Chondrocyte (in vitro differentiated cells): ENCODE measurements around the gene RPL6. TPM values are rescaled to one million over a fixed set of nuclear protein-coding genes. Genes with fewer than 3 reads are reported as not detected.

ENCODE experiments used
- DNase-seq: peaks from one replicate; pipeline ENCODE4 v3.0.0; 2021; ENCODE audit warnings: mixed read lengths, low spot score
- H3K27ac Mint-ChIP-seq: one replicate; pipeline ENCODE4 v1.8.0; 2021; ENCODE audit warnings: mild to moderate bottlenecking, moderate library complexity, mixed read lengths; ENCODE audit not compliant: unreplicated experiment
- H3K27me3 Mint-ChIP-seq: 2 replicates; pipeline ENCODE4 v1.8.0; 2021; ENCODE audit warnings: low read depth, mixed read lengths
- H3K36me3 Mint-ChIP-seq: 2 replicates; pipeline ENCODE4 v1.8.0; 2021; ENCODE audit warnings: low read depth, mixed read lengths
- H3K4me1 Mint-ChIP-seq: 2 replicates; pipeline ENCODE4 v1.8.0; 2021; ENCODE audit warnings: low read depth, mild to moderate bottlenecking, mixed read lengths
- H3K4me3 Mint-ChIP-seq: one replicate; pipeline ENCODE4 v1.8.0; 2021; ENCODE audit warnings: mild to moderate bottlenecking, moderate library complexity, mixed read lengths; ENCODE audit not compliant: unreplicated experiment
- H3K9me3 Mint-ChIP-seq: 2 replicates; pipeline ENCODE4 v1.8.0; 2021; ENCODE audit warnings: low read depth, mixed read lengths
- CTCF ChIP-seq: fragments of 200-600 bp; sonication (generic); IDR thresholded peaks from 2 replicates; pipeline ENCODE4 v1.5.0; 2021; ENCODE audit warnings: antibody characterized with exemption, mild to moderate bottlenecking, moderate library complexity
- total RNA-seq: library from RNA; stranded (reverse); gene quantifications from 3 replicates; pipeline ENCODE4 v1.2.1, GENCODE V29; 2021

The RPL6 gene
- total RNA-seq, 1 donor from 2014 or later: 896 TPM

GRCh38 chr12:112381883-112382796 lies 27.3 kb downstream of the RPL6 start, which contains the start of gene HECTD4:
TSS of gene HECTD4 (minus strand) at chr12:112382431. CDS start at chr12:112382128, 303 bp downstream.
- Mint-ChIP-seq H3K27ac (peak within 1 kb of the TSS; percentile 92), H3K36me3 (no peaks in the 10 kb centered on the region), H3K9me3 (no peaks in the 10 kb centered on the region), H3K4me3 (peak within 1 kb of the TSS; percentile 87), H3K4me1 (peaks cover 22% of the 10 kb centered on the region), H3K27me3 (no peaks in the 10 kb centered on the region)
- DNase-seq: peak; percentile 97
- TF ChIP-seq CTCF: no peak

- peak overlapping the region; percentile 92 for H3K27ac Mint-ChIP-seq
- no peaks in the 10 kb centered on the region for H3K36me3 Mint-ChIP-seq
- H3K4me3 Mint-ChIP-seq: peak overlapping the region; percentile 87
- no peak for TF ChIP-seq CTCF
- no peaks in the 10 kb centered on the region for H3K9me3 Mint-ChIP-seq
- no peaks in the 10 kb centered on the region for H3K27me3 Mint-ChIP-seq
- H3K4me1 Mint-ChIP-seq: peaks cover 26% of the 10 kb centered on the region
- DNase-seq: no peak
These were observed 28.0 kb downstream of the RPL6 start for GRCh38 chr12:112381406-112381882.

- no peak for DNase-seq
- peak overlapping the region; percentile 87 for H3K4me3 Mint-ChIP-seq
- no peaks in the 10 kb centered on the region for H3K36me3 Mint-ChIP-seq
- peak overlapping the region; percentile 92 for H3K27ac Mint-ChIP-seq
- H3K9me3 Mint-ChIP-seq: no peaks in the 10 kb centered on the region
- H3K4me1 Mint-ChIP-seq: peaks cover 27% of the 10 kb centered on the region
- H3K27me3 Mint-ChIP-seq: no peaks in the 10 kb centered on the region
- TF ChIP-seq CTCF: no peak
These were observed 28.6 kb downstream of the RPL6 start for GRCh38 chr12:112380663-112381405.

- H3K9me3 Mint-ChIP-seq: peaks cover 5% of the 10 kb centered on the region
- no peak for TF ChIP-seq CTCF
- H3K4me1 Mint-ChIP-seq: peaks cover 39% of the 10 kb centered on the region
- no peaks in the 10 kb centered on the region for H3K27me3 Mint-ChIP-seq
- no peak overlapping the region for H3K4me3 Mint-ChIP-seq
- H3K36me3 Mint-ChIP-seq: no peaks in the 10 kb centered on the region
- no peak overlapping the region for H3K27ac Mint-ChIP-seq
- no peak for DNase-seq
These were observed 34.3 kb downstream of the RPL6 start for GRCh38 chr12:112375105-112375504.

- no peak for DNase-seq
- peaks cover 40% of the 10 kb centered on the region for H3K4me1 Mint-ChIP-seq
- H3K9me3 Mint-ChIP-seq: peaks cover 5% of the 10 kb centered on the region
- H3K27me3 Mint-ChIP-seq: no peaks in the 10 kb centered on the region
- no peak for TF ChIP-seq CTCF
- no peaks in the 10 kb centered on the region for H3K36me3 Mint-ChIP-seq
- no peak overlapping the region for H3K4me3 Mint-ChIP-seq
- H3K27ac Mint-ChIP-seq: peak overlapping the region; percentile 34
These were observed 35.2 kb downstream of the RPL6 start for GRCh38 chr12:112374166-112374740.
